IPS-NIHi11 (cell line): Measurements from ENCODE around the gene NR2F6.
"Not testable (repeated sequence)": the region's sequence is repeated elsewhere in the genome, so short reads cannot be mapped to it uniquely, and the experiment has no call there.

Experiments
- DNase-seq: peaks from one replicate; pipeline ENCODE4 v3.0.0; 2012; ENCODE audit warnings: mixed read lengths, low spot score

NR2F6 gene

DNA sequence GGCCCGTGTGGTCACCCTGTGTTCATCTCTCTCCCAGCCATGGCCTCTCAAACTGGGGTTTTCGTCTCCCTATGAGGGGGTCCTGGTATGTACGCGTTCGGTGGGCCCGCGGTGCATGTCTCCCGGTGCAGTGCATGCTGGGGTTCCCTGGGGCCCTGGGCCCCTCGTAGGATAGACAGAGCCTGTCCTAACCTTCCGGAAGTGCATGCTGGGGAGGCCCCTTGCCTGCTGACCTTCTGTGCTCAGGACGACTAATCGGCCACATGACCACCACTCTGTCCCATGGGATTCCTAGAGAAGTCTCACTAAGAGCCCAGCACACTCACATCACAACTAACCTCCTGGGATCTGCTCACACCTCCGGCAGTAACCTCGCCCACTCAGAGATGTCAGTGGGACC is 35.4 kb downstream of the NR2F6 start:
- no peak for DNase-seq

DNA sequence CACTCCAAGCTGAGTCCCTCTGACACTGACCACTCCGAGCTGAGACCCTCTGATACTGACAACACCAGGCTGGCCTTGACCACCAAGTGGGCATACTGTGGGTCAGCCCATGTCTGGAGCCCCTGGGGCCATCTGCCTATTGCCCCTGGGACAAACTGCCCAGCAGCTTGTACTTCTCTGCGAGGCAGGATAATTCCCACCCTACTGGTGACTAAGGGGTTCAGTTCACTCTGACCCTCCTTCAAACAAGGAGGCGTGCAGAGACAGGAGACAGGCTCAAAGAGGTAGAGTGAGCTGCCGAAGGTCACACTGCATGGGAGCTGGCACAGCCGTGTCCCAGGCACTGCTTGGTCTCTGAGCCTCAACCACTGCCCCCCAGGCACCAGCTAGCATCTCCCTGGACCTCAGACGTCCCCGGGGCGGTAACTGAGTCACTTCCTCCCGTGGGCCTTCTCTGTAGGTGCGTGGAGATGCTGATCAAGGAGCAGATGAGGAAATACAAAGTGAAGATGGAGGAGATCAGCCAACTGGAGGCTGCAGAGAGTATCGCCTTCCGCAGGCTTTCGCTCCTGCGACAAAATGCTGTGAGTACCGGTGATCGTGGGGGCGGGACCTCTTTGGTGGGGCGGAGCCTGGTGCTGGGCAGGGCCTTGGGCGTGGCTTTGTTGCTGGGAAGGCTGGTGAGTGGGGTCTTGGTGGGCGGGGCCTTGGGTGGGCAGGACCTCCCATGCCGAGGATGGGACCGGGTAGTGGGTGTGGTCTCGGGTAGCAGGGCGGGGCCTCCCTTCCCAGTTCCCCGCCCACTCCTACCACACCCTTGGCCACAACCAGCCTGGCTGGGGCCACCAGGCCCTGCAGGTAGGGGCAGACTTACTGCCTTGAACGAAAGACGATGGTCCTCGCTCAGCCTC is 36.3 kb downstream of the NR2F6 start:
- peak; percentile 96 for DNase-seq

DNA sequence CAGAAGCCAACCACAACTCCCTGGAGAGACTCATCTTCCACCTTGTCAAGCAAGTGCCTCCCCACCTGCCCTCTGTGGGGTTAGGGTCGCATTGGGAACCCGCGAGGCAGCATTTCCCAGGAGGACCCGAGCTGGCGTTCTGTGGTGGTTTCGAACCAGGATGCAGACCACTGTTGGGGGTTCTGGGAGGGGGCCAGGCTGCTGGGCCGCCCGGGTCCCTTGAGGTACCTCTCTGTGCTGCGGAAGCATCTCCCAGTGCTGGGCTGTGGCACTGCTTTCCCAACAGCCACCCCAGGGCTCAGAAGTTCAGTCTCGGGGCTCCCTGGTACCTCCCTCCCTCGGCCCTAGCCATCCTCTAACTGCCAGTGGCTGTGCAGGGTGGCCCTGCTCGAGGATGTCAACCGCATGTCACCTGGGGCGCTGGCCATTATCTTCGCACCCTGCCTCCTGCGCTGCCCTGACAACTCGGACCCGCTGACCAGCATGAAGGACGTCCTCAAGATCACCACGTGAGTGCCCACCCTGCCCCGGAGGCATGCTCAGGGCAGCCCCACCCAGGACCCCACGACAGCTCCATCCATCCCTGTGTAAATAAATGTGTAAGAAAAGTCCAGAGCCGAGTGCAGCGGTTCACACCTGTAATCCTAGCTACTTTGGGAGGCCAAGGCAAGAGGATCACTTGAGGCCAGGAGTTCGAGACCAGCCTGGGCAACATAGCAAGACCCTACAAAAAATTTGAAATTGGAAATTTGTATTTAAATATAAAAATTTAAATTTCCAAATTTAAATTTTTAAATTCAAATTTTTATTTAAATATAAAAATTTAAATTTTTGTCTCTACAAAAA is 38.8 kb downstream of the NR2F6 start:
- DNase-seq: no peak

DNA sequence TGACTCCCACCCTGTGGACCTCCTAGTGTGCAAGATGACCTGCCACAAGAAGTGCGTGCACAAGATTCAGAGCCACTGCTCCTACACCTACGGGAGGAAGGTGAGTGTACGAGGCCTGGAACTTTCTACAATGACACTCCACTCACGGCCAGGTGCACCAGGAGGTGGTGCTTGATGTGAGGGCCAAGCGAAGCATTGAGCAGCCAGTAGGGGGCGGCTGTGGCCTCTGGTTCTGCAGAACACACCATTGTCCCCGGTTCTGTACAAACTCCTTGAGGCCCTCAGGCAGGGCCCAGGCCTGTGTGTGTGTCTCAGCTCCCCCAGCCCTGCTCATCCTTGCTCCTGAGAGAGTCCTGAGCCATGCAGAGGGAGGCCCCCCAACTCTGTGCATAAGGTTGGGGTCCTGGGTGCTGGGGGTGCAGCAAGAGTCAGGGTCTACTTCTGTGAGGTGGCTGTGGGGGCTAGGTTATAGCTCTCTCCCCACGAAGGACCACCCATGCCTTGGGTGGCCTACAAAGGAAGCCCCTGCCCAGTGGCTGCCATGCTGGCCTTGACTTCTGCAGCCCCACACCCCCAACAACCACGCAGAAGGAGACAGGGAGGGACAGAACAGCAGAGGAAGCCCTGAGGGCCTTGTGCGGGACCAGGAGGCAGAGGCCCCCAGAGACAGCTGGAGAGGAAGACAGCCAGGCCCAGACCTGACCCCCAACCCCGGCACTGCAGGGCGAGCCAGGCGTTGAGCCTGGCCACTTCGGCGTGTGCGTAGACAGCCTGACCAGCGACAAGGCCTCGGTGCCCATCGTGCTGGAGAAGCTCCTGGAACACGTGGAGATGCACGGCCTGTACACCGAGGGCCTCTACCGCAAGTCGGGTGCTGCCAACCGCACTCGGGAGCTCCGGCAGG is 40.2 kb downstream of the NR2F6 start:
- peak; percentile 85 for DNase-seq

DNA sequence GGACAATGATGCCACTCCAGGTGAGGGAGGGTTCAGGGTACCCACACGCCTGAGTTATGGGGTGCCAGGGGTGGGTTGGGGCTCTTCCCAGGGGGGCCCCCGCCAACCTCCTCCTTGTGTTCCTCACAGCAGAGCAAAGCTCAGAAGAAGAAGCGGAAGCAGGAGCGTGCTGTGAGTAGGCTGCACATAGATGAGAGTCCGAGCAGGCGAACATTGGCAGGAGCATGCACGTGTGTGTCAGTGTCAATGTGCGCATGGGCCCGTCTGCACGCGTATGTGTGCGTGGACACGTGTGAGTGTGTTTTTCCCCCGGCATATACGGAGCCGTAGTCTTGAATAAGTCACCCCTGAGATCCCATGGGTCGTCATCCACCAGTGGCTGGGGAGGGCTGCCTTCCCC is 43.0 kb downstream of the NR2F6 start:
- DNase-seq: no peak

DNA sequence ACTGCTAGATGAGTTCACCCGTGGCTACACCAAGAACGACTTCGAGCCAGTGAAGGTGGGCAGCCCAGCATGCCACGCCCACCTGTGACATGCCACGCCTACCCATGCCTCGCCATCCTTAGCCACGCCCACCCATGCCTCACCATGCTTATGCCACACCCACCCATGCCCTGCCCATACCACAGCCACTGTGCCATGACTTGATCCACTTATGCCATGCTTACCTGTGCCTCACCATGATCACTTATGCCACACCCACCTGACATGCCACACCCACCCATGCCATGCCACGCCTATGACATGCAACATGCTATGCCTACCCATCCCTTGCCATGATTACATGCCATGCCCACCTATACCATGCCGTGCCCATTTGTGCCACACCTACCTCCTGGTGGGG is 43.5 kb downstream of the NR2F6 start:
- peak; percentile 56 for DNase-seq

DNA sequence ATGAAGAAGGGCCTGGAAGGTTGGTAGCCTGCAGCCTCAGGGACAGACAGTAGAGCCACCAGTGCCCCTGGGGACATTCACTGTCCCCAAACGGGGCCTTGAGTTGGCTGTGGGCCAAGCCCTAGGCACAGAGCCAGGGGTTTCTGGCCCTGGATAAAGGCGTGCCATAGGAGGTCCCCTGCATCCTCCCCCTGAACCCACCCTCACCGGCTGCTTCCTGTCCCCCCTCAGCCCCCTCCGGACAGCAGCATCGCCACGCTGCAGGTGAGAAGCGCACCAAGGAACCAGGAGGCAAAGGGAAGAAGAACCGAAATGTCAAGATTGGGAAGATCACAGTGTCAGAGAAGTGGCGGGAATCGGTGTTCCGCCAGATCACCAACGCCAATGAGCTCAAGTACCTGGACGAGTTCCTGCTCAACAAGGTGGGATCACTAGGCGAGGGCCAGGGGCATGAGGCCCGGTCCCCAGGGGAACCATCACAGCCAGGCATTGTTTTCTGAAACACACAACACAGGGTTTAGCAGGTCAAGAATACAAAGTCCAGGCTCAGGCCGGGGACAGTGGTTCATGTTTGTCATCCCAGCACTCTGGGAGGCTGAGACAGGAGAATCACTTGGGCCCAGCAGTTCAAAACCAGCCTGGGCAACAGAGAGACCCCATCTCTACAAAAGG is 45.2 kb downstream of the NR2F6 start:
- DNase-seq: no peak

DNA sequence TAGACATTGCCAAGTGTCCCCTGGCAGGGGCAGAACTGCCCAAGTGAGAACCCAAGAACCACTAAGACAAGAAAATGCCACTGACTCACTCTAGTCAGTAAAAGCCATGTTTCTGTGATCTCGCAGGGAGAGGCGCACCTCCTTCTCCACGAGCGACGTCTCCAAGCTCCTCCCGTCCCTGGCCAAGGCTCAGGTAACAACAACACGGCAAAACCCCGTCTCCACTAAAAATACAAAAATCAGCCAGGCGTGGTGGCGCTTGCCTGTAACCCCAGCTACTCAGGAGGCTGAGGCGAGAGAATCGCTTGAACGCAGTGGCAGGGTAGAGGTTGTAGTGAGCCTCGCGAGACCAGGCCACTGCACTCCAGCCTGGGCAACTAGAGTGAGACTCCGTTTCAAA is 48.1 kb downstream of the NR2F6 start:
- DNase-seq: no peak

DNA sequence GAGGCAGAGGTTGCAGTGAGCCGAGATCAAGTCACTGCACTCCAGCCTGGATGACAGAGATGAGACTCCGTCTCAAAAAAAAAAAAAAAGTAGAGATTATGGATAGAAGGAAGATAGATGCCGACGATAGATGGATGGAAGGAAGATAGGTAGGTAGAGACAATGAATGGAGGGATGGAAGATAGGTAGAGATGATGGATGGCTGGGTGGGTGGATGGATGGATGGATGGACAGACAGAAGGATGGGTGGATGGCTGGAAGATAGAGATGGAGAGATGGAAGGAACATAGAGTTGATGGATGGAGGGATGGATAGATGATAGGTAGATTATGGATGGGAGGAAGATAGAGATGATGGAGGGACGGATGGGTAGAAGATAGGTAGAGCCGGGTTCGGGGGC is 49.1 kb downstream of the NR2F6 start:
- DNase-seq: no peak

DNA sequence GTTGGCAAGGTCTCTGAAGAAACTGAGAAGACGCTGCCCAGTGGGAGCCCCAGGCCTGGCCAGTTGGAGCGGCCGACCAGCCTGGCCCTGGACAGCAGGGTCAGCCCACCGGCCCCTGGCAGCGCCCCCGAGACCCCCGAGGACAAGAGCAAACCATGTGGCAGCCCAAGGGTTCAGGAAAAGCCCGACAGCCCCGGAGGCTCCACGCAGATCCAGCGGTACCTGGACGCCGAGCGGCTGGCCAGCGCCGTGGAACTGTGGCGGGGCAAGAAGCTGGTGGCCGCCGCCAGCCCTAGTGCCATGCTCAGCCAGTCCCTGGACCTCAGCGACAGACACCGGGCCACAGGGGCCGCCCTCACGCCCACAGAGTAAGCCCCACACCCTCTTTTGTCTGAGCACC is 50.6 kb downstream of the NR2F6 start:
- DNase-seq: no peak

DNA sequence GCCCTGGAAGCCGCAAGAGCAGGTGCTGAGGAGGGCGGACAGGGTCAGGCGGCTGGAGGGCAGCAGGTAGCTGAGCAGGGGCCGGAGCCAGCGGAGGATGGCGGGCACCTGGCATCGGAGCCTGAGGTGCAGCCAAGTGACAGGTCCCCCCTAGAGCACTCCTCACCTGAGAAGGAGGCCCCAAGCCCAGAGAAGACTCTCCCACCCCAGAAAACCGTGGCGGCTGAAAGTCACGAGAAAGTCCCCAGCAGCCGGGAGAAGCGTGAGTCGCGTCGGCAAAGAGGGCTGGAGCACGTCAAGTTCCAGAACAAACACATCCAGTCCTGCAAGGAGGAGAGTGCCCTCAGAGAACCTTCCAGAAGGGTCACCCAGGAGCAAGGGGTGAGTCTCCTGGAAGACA is 51.1 kb downstream of the NR2F6 start:
- no peak for DNase-seq

DNA sequence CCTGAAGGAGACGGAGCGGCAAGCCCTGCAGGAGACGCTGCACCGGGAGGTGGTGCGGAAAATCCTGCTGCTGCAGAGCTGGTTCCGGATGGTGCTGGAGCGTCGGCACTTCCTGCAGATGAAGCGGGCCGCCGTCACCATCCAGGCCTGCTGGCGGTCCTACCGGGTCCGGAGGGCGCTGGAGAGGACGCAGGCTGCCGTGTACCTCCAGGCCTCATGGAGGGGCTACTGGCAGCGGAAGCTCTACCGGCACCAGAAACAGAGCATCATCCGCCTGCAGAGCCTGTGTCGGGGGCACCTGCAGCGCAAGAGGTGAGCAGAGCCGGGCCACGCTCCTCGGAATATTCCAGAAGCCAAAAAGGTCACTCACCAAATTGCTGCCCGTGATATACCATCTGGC is 53.0 kb downstream of the NR2F6 start:
- no peak for DNase-seq

DNA sequence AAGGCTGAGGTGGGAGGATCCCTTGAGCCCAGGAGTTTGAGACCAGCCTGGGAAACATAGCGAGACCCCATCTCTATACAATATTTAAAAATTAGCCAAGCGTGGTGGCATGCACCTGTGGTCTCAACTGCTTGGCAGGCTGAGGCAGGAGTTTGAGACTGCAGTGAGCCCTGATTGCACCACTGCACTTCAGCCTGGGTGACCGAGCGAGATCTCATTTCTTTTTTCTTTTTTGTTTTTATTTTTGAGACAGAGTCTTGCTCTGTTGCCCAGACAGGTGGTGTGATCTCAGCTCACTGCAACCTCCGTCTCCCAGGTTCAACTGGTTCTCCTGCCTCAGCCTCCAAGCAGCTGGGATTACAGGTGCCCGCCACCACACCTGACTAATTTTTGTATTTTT is 54.0 kb downstream of the NR2F6 start:
- not testable (repeated sequence) for DNase-seq

DNA sequence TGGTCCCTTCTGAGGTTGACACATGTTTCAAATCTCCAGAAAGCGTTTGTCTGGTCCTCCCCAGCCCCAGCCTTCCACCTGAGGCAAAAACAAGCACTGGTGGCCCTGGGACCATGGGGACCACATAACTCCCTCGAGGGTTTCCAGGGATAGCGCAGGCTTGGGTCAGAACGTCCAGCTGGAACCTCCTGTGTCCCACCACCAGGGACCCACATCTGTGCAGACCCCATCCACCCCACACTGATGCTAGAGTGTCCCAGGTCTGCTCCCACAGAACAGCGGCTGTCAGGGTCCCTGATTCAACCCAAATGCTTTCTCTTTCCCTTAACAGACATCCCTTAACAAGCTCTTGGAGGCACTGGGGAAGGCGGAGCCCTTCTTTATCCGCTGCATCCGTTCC is 60.1 kb downstream of the NR2F6 start:
- DNase-seq: no peak

DNA sequence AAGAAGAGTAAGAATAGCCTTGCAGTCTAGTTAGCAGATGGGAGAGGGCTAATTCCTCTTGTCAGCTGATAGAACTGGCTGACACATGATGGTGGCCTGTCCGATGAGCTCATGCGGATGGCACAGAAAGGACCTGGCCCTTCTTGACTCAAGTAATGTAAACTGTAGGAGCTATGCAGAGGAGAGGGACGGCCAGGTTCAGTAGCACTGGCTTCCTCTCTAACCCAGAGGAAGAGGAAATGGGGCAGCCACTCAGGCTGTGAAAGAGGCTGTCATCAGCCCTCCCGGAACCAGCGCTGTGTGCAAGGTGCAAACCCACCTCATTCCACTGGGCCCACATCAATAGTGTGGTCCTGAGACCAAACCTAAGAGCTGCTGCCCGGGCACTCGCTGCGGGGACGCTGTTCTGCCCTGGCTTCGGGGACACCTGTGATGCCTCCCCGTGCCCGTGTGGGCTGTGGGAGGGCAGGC is 61.3 kb downstream of the NR2F6 start:
- DNase-seq: no peak

DNA sequence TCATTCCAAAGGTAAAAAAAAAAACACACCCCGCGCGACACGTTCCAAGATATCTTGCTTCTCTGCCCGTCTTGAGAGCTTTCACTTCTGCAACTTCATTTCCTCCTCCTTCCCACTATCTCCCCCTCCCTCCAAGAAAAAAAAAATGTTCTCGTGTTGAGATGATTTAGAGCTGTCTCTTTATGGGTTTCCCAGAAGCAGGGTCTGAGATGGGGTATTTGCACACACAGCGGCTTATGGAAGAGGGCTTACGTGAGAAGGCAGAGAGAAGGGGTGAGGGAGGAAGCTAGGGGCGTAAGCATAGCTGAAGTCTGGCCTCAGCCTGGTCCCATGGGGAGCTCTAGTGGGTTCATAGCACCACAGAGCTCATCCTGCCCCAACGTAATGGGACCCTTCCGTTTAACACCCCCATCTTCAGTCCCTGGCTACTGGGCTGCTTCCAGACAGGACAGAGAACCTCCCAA is 61.8 kb downstream of the NR2F6 start:
- DNase-seq: no peak

DNA sequence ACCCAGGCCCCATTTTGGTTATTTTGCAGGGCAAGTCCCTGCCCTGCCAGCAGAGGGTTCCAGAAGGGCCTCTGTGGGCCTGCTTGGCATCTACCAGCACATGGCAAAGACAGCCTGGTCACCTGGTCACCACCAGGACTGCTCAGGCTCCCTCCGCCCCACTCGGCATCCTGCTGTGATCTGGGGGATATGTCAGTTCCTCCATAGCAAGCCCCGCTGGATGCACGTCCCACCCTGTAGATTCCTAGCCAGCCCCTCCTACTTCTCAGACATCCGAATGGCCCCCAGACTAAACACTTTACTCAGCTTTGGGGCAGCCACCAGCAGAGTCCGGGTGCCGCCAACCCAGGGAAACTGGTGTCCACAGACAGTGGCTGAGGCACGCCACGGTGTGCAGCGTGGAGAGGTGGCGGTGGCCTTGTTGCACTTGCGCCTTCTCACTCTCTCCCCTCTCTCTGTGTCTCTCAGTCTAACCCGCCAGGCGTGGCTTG is 62.4 kb downstream of the NR2F6 start:
- DNase-seq: no peak
